Activated CD4-positive, CD25-positive, alpha-beta regulatory T cell treated with anti-CD3 and anti-CD28 coated beads, Interleukin-2, amount 50 U/mL, for 16 hours (primary cell): ENCODE data around the gene HIF3A.
A peak's percentile ranks its signal among the peaks of the same experiment; 100 is the strongest.

Source experiments
- DNase-seq: peaks from one replicate; pipeline ENCODE4 v3.0.0-alpha.2; 2020; ENCODE audit warnings: low read depth, low spot score

HIF3A gene

DNA sequence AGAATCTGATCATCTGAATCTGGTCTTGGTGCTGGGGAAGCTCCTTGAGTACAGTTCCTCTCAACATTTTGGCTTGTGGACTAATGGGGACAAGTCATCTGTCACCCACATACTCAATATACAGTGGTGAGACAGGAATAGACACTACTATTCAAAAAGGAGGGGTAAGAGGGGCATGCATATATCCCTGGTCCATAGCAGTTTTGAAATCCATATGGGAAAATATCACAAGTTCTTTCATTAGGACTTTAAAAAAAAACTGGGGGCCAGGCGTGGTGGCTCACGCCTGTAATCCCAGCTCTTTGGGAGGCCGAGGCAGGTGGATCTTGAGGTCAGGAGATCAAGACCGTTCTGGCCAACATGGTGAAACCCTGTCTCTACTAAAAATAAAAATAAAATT is 29.8 kb downstream of the HIF3A start:
- no peak for DNase-seq

DNA sequence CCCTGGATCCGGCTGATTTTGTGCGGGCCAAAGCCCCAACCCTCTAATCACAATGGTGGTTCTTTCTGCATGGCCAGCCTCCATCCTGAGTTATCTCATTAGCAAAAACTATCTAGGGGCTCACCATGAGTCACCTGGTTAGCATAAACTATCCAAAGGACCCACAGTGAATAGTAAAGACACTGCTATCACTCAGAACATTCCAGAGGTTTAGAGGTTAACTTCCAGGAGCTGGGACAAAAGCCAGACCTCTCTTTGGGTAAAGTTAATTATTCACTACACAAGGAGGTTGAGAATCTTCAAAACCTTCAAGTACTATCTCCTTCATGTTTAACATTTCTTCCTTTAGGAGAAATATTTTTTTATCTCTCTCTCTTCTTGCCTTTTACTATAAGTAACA is 31.2 kb downstream of the HIF3A start:
- no peak for DNase-seq

DNA sequence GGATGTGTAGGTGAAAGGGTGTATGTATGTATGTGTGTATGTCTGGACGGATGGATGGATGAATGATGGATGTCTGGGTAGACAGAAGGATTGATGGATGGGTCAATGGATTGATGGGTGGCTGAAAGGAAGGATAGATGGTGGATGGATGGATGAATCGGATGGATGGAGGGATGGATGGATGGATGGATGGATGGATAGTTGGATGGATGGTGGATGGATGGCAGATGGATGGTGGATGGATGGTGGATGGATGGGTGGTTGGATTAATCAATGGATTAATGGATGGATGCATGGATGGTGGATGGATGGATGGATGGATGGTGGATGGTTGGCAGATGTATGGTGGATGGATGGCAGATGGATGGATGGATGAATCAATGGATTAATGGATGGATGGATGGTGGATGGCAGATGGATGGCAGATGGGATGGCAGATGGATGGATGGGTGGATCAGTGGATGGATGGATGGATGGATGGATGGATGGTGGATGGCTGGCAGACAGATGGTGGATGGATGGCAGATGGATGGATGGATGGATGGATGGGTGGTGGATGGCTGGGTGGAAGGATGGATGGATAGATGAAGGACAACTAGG is 33.6 kb downstream of the HIF3A start:
- DNase-seq: no peak

DNA sequence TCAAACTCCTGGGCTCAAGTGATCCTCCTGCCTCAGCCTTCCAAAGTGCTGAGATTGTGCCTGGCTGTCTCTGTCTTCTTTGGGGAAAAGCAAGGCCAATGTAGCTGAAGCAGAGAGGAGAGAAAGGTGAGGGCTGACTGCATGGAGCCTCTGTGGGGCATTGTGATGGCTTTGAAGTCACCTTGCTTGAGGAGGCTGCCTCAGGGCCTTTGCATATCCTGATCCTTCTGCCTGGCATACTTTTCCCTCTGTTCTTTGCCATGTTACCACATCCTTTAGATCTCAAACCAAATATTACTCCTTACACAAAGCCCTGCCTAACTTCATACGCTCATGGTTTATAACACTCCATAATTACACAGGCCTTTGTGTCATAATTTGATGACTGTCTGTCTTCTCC is 40.6 kb downstream of the HIF3A start:
- no peak for DNase-seq

DNA sequence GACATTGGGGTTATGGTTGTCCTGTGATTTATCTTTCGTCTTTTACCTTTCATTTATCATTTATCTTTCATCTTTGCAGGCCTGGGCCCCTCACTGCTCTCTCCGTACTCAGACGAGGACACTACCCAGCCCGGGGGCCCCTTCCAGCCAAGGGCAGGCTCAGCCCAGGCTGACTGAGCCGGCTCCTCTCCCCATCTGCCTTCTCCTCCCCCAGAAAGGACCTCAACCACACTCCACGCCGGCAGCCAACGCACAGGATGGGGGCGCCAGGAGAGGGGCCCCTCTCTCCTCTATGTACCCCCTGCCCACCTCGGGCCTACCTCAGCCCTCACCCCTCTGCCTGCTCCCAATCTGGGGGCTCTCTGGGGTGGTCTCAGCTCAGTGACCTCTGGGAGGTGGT is 42.6 kb downstream of the HIF3A start:
- no peak for DNase-seq

DNA sequence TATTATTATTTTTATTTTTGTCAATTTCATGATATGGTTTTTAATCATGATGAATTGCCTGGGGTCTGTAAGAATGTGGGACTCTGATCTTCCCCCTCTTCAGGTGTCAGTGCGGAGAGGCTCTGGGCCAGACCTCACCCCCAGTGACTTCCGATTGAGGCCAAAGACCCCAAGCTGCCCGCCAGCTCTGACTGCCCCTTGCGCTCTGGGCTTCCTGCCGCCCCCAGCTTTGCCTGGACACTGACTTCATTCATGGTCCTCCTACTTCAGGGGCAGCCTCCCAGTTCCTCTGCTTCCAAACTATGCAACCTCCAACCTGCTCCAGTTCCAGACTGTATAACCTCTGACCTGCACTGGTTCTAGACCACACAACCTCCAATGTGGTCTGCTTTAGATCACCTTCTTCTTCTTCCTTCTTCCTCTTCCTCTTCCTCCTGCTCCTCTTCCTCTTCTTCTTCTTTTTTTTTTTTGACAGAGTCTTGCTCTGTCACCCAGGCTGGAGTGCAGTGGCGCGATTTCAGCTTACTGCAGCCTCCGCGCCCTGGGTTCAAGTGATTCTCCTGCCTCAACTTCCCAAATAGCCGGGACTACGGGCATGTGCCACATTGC is 43.3 kb downstream of the HIF3A start:
- DNase-seq: no peak

DNA sequence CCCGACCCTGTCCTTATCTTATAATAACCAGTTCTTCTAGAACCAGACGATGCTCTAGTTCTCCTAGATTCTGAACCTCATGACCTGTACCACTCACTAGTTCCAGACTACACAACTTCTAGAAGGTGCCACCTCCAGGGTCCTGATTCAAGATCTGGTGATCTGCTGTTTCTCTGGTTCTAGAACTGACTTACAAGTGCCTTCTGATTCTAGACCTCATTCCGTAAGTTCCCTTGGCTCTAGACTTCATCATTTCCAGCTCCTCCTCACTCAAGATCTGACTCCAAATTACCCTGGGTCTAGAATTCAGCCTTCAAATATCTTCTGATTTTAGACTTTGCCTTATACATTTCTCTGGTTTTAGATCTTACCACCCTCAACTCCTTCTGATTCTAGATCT is 45.1 kb downstream of the HIF3A start:
- no peak for DNase-seq

- no peak for DNase-seq
These were observed 47.5 kb downstream of the HIF3A start for GRCh38 chr19:46344363-46344762.

DNA sequence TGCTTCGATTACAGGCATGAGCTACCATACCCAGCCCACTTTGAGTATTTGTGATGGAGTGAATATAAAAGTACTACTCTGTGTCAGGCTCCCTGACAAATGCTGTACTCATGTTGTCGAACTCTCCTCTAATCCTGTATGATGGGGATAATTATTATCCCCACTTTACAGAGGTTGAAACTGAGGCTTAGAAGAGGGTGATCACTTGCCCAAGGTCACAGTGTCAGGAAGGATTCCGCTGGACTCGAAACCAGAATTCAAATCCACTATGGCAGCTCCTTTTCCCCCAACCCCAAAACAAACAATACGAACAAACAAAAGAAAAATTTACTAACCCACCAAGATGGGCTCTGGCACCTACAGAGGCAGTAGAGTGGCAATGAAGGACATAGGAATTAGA is 48.3 kb downstream of the HIF3A start:
- DNase-seq: no peak

GRCh38 chr19:46346821-46347571 is 50.2 kb downstream of the HIF3A start, which contains the start of gene PPP5C:
TSS of gene PPP5C (plus strand) at chr19:46347087. CDS start at chr19:46347097, 10 bp downstream.
- DNase-seq: peak; percentile 66

- no peak for DNase-seq
These were observed 50.7 kb downstream of the HIF3A start for GRCh38 chr19:46347572-46347883.

DNA sequence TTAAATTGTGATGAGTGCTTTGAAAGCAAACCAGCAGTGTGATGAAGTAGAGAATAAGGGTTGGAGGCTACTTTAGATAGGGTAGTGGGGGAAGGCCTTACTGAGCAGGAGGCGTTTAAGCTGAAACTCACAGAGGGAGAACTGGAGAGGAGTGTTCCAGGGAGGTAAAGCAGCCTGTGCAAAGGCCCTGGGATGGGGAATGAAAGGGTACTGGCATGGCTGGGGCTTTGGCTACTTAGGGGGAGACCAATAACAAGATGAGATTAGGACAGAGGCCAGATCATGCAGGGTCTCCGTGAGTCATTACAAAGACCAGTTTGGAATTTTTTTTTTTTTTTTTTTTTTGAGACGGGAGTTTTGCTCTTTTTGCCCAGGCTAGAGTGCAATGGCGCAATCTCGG is 51.1 kb downstream of the HIF3A start:
- no peak for DNase-seq

GRCh38 chr19:46349311-46349993 is 52.6 kb downstream of the HIF3A start:
- DNase-seq: no peak

- no peak for DNase-seq
These were observed 53.4 kb downstream of the HIF3A start for GRCh38 chr19:46350029-46350757.

- no peak for DNase-seq
These were observed 53.9 kb downstream of the HIF3A start for GRCh38 chr19:46350758-46351159.

GRCh38 chr19:46351241-46352041 is 54.6 kb downstream of the HIF3A start:
- no peak for DNase-seq

DNA sequence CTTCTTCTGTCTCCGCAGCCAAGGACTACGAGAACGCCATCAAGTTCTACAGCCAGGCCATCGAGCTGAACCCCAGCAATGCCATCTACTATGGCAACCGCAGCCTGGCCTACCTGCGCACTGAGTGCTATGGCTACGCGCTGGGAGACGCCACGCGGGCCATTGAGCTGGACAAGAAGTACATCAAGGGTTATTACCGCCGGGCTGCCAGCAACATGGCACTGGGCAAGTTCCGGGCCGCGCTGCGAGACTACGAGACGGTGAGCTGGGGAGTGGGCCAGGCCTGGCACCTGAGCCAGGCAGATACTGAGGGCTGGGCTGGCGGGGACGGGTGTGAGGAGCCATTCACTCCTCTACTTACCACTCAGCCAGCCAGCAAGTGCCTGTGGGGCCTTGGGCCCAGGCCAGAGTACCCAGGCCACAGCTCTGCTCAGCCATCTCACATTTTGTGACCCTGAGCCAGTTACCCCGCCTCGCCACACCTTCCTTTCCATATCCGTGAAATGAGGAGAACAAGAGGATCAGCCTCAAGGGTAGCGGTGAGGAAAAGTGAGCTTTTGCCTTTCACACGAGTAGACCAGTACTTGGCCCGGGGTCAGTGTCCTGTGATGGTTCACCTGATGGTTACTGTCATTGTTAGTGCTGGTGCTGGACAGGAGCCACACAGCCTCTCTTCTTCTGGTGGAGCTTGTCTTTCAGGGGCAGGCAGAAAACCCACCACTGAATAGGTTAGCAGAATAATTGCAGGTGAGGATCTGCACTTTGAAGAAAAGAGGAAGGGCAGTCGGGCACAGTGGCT is 57.1 kb downstream of the HIF3A start:
- DNase-seq: no peak

GRCh38 chr19:46355234-46356148 is 58.6 kb downstream of the HIF3A start:
- no peak for DNase-seq
